HL-60/S4 treated with phorbol 12-myristate 13-acetate at 8.2 ng/mL for 4 days and 3 days (cell line): Measurements from ENCODE around the gene FASTKD3.

Source experiments
- in situ Hi-C: fragments of 300-500 bp; cut with MboI; formaldehyde crosslinking; loops from 2 replicates; pipeline ENCODE4 v1.15.0; 2022; ENCODE audit warnings: low sequenced_read_pairs

FASTKD3 gene

DNA sequence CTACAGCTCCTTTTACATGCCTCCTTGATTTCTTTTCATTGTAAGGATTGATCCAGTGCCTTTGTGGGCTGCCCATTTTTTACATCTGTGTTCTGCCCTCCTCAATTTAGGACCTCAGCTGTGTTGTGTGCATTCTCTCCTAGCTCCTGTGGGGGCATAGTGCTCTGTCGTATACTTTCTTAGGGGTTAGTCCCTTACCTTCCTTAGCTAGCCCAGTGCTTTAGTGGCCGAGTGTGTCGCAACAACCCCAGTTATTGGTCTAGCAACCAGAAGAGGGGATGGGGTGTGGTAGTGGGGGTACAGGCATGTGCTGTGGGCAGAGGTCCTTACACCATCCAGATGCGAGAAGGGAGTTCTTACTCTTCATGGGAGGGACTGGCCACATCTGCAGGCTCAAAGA is 12.3 kb upstream of the FASTKD3 start:
- in situ Hi-C loops, result no loop called here

DNA sequence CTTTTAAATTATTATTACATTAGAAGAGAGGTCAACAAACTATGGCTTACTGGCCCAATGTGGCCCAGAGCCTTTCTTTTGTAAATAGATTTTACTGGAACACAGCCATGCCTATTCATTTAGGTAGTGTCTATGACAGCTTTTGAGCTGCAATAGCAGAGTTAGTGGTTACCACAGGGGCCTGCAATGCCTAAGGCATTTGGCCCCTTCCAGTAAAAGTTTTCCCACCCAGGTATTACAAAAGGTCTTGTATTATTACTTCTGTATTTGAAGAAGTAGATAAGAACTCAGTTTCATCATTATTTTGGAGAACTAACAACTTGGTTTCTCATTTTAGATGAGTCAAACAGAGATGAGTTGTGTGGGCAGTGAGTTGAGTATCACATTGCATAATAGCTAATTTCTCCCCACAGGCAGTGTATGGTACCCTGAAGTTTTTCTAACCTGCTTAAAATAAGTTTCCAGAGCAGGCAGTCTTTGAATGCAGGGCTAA is 9.6 kb upstream of the FASTKD3 start:
- in situ Hi-C loops, result no loop called here

DNA sequence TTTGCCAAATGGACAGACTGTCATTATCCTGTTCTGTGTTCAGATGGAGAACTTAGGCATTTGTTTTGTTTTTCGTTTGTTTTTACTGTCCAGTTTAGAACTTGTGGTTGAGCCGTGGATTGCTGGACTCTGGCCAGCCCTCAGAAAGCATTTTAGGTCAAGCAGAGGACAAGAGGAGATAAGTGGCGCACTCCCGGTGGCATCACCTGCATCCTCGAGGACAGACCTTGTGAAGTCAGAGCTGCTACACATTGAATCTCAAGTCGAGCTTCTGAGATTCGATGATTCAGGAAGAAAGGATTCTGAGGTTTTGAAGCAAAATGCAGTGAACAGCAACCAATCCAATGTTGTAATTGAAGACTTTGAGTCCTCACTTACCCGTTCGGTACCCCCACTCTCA is 9.0 kb upstream of the FASTKD3 start:
- in situ Hi-C loops, result no loop called here

DNA sequence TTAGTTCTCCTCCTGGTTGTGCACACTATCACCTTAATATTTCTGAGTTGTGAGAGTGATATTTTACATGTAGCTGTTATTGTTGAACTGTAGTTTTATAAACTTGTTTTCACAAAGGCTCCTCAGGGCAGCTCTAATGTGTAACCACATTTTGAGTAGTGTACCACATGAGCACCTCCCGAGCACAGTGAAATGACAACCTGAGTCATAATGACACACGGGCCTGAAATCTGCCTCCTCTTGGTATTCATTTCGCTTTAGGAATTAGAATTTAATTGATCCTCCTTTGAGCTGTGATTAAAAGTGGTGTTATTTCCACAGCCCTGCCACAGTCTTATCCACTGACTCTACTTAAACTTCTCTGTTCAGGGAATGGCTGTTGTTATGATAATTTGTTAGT is 8.0 kb upstream of the FASTKD3 start:
- in situ Hi-C loops, result no loop called here

DNA sequence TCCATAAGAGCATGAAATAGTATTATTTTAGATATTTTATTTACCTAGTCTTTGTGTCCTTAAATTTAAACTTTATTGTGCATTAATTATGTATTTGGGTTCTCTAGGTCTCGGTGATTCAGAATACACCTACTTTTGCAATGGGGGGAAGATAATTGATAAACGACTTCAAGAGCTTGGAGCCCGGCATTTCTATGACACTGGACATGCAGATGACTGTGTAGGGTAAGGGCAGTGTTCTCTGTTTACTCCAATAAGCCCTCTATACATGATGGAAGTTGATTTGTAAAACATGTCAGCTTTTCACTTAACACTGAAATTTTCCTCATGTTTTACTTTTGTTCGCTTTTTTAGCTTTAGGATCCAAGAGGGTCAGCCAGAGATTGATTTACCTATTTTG is 6.3 kb upstream of the FASTKD3 start:
- in situ Hi-C loops, result no loop called here

DNA sequence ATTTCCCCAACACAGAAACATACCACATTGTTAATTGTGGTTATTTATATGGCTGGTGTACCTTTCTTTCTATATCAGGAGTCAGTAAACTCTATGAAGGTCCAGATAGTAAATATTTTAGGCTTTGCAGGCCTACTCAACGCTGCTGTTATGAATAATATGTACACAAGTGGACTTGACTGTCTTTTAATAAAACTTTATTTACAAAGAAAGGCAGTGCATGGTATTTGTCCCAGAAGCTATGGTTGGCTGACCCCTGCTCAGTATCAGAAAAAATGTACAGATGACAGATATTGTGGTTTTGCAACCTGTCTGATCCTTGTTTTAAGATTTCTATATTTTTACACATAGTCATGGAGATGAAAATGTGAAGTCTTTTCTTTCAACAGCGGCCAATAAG is 5.8 kb upstream of the FASTKD3 start:
- in situ Hi-C loops, result no loop called here

DNA sequence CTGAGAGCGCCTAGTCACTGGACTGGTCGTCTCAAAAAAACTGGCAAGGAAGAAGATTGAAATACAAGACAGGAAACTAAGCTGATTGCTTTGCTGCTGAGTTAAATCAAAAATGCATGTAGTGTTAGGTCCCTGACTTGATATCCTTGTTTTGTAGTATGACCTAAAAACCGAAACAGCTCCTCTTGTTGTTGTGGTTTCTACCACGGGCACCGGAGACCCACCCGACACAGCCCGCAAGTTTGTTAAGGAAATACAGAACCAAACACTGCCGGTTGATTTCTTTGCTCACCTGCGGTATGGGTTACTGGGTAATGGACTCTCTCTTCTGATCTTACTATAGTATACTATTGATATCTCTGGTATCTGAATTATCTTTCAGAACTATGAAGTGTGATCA is 4.4 kb upstream of the FASTKD3 start:
- in situ Hi-C loops, result no loop called here

DNA sequence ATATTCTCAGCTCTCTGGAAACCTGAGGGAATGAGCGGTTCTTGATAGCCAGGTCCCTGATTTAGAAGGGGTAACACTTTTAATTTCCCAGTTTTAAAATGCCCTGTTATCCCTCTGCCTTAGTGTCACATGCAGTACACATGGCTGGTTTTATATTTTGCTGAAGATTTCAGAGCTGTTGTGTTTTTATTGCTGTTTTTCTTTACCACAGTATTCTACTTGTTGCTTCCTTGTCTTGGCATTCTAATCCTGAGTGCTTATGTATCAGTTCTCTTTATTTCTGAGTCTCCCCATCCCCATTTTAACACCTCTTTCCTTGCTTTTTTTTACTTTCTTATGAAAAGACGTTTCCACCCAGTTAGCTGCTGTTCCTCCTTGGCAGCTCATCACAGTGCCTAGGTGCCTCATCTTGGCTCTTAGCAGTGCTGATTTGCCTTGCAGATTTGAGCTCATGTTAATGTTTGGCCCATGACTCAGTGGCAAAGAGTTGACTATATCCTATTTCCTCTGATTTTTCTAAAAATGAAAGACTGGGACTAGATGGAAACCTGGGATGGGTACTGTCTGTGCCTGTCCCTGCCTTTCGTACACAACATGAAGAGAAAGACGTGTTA is 3.8 kb upstream of the FASTKD3 start:
- in situ Hi-C loops, result no loop called here

DNA sequence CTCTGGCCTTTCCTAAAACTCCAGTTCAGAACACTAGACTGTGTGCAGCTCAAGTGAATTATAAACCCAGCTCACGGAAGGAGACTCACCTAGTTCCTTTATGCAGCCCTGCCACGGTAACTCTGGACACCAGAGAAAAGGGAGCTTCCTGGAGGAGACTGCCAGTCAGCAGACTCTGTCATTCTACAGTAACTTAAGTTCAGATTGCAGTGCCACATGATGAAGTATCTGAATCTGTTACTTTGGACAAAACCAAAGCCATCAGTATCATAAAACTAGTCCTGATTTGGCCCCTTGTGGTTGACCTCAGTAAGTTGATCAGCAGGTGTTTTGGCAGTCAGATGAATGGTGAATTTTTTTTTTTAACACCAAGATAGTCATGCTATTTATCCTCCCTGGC is 2.8 kb upstream of the FASTKD3 start:
- in situ Hi-C loops, result no loop called here

DNA sequence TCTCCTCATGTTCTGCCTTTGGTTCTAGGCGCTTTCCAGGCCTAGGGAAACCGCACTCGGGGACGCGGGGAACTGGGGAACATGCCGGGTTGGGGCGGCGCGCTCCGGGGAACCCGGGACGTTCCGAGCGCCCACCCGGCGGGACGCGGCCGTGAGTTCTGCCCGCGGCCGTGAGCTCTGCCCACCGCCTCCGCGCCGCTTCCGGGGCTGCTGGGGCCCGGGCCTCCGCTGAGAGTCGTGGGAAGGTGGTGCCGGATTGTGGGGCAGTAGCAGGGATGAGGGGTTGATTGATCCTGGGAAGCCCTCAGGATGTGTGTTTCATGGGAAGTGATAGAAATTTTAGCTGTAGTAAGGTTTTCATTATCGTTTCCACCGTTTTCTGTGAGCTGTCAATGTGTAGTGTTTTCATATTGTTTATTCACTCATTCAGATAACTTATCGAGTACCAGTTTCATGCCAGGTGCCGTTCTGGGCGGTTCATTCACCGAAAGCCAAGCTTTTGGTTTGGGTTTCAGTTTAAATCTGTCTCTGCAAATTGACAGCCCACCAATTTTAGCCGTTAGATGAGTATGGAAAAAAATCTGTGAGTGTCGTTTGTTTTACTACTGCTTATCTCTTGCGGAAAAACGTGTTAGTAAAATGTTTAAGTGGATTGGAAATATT is 774 bp upstream of the FASTKD3 start:
- in situ Hi-C loops, result no loop called here

DNA sequence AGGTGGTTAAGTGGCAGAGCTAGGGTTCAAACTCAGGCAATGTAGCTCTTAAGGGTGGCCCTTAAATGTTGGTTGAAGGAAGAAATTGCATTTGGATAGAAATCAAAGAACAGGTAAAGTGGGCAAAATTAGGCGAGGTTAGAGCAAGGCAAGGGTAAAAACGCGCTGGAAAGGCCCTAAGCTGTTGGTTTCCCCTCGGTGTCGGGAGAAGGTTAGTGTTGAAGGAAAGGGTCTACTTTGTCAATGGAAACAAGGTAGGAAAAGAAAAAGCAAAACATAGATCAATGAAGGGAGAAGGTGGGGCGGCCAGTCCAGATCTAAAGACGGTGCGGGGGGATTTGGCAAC is 431 bp downstream of the FASTKD3 start:
- in situ Hi-C loops, result no loop called here

DNA sequence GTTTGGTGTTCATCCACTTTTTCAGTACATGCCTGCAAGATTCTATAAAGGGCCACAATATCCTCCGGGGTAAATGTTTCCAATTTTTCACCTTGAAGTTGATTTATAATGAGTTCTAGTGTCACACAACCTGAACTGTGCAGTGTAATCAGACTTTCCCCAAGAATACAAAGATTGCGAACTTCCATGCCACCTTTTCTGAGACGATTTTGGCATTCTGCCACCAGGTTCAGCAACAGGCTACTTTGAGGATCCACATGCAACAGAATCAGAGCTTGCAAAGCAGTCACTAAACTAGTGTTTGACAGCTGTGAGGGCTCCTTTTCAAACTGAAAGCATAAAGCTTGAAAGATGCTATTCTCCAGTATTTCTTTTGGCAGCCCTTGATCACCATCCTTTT is 1.6 kb downstream of the FASTKD3 start:
- in situ Hi-C loops, result no loop called here

DNA sequence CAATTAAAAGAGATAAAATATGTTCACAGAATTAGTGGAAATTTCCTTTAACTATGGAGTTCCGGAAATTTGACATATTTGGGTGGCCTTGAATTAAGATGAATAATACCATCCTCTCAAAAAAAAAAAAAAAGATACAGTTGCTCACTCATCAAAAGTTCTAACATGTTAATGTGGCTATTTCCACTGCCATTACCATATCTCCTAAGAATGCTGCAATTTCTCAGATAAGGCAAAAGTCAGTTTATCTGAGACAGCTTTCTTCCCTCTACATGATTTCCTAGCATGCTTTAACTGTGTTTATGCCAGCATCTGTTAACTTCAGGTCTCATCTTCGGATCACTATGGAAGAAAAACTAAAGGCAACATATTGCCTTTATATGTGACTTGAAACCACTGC is 2.6 kb downstream of the FASTKD3 start:
- in situ Hi-C loops, result no loop called here

DNA sequence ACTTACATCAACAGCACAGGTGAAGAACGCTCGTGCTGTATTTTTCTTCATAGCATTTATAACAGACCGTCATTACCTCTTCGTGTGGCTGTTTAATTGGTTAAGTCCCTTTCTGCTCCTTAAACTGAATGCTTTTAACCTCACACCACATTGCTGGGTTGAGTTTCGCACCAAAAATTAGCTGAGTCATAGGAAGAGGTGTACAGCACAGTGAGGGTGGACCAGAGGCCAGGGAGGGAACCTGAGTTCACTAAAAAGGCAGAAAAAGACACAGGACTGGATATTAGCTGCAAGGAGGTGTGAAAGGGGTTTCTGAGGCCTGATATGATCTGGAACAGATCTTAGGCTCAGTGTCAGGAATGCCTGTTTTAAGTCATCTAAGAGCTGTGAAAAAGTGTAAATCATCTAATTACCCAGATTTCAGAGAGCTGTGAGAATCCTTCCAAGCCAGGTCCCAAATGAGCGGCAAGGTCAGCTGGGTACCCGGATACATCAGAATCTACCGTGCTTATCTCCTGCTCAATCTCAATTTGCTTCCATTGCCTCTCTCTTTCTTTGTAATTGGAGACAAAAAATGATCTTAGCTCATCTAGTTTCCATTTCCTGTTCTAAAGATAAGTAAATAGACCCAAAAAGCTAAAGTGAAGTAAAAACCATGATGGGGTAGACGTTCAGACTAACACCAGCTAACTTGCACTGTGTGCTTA is 10.8 kb downstream of the FASTKD3 start:
- in situ Hi-C loops, result no loop called here

DNA sequence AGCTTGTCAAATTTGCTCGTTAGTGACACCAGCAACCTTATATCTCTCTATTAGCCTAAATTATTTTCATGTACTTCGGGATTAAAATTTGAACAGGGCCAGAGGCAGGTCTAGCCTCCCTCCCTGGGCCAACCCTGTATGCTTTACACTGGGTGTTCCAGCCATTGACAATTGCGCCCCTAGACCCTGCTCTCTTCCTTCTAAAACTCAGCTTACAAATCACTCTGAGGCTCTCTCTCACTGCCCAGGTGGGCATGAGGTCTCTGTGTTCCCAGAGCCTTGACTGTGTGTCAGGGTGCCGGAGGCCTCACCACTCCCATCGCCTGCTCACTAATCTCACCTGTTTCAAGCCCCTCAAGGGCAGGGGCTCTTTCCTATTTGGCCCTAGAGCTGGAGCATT is 11.5 kb downstream of the FASTKD3 start:
- in situ Hi-C loops, result no loop called here

DNA sequence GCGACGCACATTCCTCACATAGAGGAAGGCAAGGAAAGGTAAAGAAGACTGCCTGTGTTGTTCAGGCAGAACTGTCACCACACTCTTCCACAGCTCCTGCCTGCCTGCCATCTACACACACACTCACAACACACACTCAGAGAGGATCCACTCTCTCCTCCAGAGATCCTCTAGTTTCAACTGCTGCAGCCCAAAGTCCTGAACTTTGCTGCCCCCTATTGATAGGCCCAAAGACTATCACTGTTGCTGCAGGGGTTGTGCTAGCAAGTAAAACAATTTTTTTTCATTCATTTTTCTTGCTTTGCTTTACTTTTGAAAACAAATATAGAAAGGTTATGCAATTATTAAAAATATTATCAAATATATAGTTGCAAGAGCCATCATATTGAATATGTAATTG is 12.0 kb downstream of the FASTKD3 start:
- in situ Hi-C loops, result no loop called here

DNA sequence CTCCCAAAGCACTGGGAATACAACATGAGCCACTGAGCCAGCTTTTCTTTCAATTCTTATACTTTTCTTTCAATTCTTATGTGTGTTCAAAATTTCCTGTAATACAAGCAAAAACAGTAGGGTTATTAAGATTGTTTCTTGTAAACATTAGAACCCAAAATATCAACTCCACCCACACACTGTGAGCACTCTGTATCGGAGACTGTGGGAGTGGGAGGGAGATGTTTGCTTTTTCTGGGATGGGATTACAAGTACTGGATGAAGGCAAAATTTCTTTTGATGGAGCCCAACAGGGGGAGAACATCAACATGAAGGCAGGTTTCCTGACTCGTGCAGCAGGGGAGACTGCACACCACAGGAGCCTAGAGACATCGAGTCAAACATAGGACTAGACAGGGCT is 13.2 kb downstream of the FASTKD3 start:
- in situ Hi-C loops, result no loop called here

DNA sequence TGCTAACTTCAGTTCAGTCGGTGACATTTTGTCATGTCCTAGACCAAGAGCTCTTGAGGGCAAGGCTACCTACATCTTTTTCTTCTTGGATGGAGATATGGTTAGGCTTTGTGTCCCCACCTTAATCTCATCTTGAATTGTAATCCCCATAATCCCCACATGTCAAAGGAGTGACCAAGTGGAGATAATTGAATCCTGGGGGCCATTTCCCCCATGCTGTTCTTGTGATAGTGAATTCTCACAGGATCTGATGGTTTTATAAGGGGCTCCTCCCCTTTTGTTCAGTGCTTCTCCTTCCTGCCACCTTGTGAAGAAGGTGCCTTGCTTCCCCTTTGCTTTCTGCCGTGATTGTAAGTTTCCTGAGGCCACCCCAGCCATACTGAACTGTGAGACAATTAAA is 15.8 kb downstream of the FASTKD3 start:
- in situ Hi-C loops, result no loop called here

DNA sequence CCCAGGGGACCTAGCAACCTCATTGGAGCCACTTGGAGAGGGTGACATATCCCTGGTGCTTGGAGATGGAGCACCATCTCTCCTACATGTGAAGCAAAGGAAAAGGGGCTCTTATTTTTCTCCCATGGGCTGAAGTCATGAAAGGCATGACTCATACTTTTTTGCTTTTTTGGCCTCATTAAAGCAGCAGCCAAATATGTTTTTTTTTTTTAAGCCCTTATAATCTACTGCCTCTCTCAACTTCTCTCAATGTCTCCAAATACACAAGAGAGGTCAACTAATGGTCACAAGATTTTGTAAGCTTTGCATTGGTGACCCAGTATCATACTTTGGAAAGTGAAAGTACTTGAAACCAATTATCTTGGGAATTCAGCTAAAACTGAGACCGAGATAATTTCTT is 16.3 kb downstream of the FASTKD3 start:
- in situ Hi-C loops, result no loop called here

DNA sequence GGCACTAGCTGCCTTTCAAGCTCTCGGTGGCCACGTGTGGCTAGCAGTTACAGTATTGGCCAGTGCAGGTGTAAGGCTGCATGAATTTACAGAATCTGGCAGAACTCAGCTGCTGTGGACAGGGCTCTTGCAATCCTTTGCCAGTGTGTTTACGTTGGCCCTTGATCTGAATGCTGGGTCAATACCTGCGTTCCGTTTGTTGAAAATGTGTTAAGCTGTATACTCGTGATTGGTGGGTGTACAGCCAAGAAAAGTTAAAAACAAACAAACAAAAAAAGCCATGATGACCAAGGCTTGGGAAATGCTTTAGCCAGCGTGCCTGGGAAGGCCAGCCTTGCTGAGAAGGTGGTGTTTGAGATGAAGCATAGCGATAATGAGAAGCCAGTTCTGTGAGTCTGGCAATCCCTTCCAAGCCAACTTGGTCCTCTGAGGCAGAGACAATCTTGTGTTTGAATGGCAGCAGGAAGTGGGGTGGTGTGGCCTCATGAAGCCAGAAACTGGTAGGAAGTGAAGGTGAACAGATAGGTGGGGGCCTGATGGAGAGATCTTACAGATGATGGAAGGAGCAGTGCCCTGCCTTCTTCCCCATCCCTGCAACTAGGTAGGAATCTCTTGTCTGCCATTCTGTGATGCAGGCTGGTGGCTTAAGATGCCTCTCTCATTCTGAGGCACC is 17.1 kb downstream of the FASTKD3 start:
- in situ Hi-C loops, result no loop called here

DNA sequence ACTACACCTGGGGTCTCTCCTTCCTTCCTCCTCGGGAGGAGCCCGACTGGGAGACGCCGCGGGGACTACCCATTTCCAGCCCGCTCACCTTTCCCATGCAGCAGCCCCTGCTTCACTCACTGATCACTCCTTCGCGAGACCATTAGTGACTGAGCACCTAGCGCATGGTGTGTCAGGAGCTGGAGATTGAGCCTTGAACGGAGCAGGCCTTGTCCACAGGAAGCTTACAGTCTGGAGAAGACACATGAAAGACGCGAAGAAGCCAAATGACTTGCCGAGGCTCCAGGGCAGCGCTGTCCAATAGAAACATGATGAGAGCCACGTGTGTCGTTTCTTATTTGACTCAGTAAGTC is 17.6 kb downstream of the FASTKD3 start:
- in situ Hi-C loops, result no loop called here
